Activated CD4-positive, alpha-beta T cell treated with anti-CD3 and anti-CD28 coated beads, Interleukin-2, amount 50 U/mL, for 48 hours (primary cell): ENCODE measurements around the gene ERMAP.

Experiments
- DNase-seq, 2 experiments: peaks; one replicate each; pipeline ENCODE4 v3.0.0-alpha.2; 2020

Gene ERMAP

DNA sequence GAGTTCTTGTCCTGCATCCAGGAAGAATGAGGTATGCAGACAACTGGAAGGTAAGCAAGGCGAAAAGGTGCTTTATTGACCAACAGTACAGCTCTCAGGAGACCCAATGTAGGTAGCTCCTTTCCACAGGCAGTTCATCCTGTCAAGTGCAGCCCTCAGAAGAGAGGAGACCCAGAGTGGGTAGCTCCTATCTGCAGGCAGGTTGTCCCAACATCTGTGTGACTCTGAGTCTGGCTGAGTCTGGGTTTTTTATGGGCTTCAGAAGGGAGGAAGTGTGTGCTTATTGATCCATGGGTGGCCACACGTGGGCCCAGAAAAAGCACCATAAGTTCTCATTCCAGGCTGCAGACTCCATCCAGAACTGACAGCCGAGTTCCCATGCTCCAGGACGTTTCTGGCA is 63.5 kb downstream of the ERMAP start:
- no peak for DNase-seq

DNA sequence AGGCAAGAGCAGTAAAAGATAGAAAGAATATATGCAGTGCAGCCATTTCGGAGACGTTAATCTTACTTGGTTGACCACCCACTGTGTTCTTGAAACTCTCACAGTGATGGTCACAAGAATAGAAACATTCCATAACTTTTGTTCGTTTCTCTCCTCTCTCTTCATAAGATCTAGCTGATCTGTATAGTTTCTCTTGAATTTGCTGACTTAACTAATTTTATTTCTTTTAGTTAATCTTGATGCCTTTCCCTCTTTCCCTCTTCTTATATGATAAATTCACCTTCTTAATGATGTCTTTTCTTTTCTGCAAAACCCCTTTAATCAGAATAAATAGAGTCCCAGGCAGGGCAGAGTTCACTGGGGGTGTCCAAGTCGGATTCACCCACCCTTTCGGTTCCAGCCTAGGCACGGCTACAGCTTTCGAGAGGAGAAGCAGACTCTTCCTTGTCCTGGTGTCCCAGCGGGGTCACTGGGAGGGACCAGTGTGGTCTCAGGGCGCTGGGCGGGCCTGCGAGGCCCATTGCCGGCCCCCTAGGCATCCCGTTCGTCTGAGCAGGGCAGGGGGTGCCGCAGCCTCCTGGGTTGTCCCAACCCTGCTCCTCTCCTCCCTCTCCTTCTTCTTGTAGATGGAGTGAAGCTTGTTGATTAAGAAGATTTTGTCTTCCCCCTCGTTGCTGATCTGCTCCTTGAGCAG is 69.3 kb downstream of the ERMAP start:
- no peak for DNase-seq

- no peak for DNase-seq
These were observed 69.9 kb downstream of the ERMAP start for GRCh38 chr1:42886800-42887199.

DNA sequence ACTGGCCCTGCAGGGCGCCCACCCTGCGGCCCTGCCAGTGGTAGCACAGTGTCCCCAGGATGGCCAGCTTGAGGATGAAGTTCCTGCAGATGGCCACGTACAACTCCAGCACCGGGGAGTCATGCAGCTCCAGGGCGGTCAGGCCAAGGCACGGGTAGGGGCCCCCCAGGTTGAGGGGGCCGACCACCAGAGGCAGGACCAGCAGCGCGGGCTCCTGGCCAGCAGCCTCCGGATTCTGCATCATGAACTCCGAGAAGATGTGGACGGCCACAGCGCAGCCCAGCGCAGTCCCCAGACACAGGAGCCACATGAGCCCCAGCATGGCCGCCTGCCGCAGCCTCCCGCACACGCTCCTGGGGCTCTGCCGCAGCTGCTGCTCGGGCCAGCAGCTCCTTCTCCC is 70.4 kb downstream of the ERMAP start:
- no peak for DNase-seq

GRCh38 chr1:42888013-42888633 is 71.2 kb downstream of the ERMAP start:
- DNase-seq: no peak

DNA sequence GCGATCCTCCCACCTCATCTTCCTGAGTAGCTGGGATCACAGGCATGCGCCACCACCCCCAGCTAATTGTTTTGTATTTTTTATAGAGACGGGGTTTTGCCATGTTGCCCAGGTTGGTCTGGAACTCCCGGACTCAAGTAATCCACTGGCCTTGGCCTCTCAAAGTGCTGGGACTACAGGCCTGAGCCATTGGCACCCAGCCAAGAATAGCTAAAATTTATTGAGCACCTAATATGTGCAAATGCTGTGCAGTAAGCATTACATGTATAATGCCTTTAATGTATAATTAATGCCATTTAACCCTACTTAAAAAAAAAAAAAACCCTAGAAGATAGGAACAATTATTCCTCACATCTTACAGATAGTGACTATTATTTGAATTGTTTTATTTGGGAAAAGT is 72.3 kb downstream of the ERMAP start:
- no peak for DNase-seq

DNA sequence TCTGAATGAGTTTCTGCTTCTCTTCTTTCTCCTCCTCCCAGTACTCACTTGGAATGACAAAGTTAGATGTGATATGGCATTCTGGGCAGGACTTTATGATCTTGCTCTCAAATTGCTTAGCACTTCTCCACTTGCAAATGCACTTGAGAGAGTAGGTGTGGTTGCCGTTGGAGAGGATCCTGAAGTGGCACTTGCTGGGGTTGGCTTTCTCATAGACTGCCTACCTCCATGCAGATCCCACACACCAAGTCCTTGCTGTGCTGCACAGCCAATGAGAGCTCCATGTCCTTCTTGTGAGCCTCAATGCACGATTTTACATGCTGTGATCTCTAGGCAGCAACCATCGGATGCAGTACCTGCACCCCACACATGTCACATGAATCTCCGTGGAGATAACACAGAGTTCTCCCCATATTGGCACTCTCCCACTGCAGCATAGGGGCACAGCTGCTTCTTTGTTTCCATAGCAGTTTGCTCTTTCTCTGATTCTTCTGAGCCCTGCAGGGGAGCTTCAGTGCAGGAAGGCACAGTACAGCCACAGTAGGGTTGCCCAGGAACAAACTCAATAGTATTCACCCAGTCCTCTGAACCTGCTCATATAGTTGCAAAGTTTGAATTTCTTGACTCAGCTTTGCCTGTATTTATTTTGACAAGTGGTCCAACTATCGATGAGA is 74.7 kb downstream of the ERMAP start:
- no peak for DNase-seq
